Cardiac fibroblast (primary cell): Measurements from ENCODE around the gene PCDHB6.
"Not testable (repeated sequence)": the region's sequence is repeated elsewhere in the genome, so short reads cannot be mapped to it uniquely, and the experiment has no call there.

Experiments used
- DNase-seq, 2 donors: peaks; one replicate each; pipeline versions ENCODE4 v3.0.0 to v3.0.0-alpha.2; 2010; ENCODE audit warnings: low read depth in 2 of 2
- H3K4me3 ChIP-seq, 2 donors: replicated peaks in 1 of 2; 1 replicate in 1 of 2; 2 replicates in 1 of 2; pipeline ENCODE4 v1.5.1; 2011; ENCODE audit warnings: low read depth in 2 of 2, low read length in 2 of 2, mild to moderate bottlenecking in 2 of 2, moderate library complexity in 1 of 2
- CTCF ChIP-seq: IDR thresholded peaks from one replicate; pipeline ENCODE4 v1.5.1; 2011; ENCODE audit warnings: low read depth, mild to moderate bottlenecking, low read length, inconsistent platforms

PCDHB6 gene

DNA sequence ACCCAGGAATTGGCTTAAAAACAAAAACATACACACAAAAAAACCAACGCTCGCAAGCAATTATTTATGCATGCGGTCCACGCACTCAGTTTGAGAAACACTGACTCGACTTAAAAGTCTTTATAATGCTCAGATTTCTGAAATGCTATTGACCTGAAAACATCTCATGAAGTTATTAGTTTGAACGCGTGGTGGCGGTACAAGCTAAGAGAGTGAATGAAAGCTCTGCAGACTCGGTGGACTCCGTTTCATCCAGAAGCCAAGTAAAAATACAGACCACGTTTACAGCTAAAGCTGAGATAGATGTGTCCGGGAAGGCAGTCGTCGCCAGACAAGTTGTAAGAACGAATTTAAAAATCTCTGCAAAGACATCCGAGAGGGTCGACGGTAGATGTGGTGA, at the start of gene PCDHB6:
PCDHB6 (plus strand) TSS at position 246 of the 400 bp plus-strand sequence. CDS start 201 bp downstream, outside the sequence.
- peak; percentile 3 to 27 for DNase-seq
- peak; percentile 14 for TF ChIP-seq CTCF
- H3K4me3 ChIP-seq = no peak within 1 kb of the TSS

DNA sequence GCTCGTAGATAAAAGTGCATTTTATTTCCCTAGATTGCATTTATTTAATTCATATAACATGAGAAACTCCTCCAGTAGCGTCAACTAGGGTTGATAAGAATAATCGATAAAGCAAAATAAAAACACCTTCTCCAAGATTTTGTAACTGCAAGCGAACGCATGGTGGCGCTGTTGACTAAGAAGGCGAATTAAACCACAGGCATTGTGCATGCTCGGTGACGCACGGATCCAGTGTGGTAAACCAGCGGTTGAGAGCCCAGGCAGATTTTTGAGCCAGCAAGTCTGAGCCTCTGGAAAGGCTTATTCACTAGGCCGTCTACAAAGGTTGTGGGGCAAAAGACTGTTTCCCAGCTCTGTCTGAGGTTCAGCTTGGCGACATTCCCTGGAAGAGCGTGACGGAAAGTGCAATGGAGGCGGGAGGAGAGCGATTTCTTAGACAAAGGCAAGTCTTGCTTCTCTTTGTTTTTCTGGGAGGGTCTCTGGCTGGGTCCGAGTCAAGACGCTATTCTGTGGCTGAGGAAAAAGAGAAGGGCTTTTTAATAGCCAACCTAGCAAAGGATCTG, 49.5 kb upstream of the PCDHB6 start, which contains the start of gene PCDHB3:
PCDHB3 (plus strand) TSS at position 231 of the 563 bp plus-strand sequence; CDS start at position 408, 177 bp downstream.
- no peak for TF ChIP-seq CTCF
- no peak within 1 kb of the TSS for H3K4me3 ChIP-seq
- peak in 1 of 2 donors; percentile 41 for DNase-seq

GRCh38 chr5:141101059-141101458, 48.8 kb upstream of the PCDHB6 start:
- no peak for TF ChIP-seq CTCF
- no peak for DNase-seq
- H3K4me3 ChIP-seq = no peak overlapping the region

- H3K4me3 ChIP-seq, DNase-seq: not testable (repeated sequence)
Observed at GRCh38 chr5:141102070-141102469, 47.8 kb upstream of the PCDHB6 start.

DNA sequence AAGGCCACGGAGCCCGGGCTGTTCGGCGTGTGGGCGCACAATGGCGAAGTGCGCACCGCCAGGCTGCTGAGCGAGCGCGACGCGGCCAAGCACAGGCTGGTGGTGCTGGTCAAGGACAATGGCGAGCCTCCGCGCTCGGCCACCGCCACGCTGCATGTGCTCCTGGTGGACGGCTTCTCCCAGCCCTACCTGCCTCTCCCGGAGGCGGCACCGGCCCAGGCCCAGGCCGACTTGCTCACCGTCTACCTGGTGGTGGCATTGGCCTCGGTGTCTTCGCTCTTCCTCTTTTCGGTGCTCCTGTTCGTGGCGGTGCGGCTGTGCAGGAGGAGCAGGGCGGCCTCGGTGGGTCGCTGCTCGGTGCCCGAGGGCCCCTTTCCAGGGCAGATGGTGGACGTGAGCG, 47.4 kb upstream of the PCDHB6 start:
- not testable (repeated sequence) for H3K4me3 ChIP-seq, DNase-seq

DNA sequence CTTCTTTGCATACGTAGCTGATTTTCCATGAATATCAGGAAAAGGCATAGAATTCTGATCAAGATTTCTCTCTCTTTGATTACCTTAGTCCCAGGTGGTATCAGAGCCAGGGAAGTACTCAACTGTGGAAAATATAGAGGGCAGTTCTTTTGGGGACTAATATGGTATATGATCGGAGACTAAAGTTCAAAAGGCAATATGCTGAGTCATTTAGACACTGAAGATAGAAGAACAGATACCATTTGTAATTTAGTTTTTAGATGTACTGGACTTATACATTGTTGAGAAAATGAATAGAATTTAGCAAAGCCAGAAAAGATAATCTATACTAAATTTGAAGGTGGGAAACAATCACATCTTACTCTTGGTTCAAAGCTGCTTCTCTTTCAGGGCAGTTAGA, 44.5 kb upstream of the PCDHB6 start:
- TF ChIP-seq CTCF = no peak
- no peak for DNase-seq
- H3K4me3 ChIP-seq = no peak overlapping the region

DNA sequence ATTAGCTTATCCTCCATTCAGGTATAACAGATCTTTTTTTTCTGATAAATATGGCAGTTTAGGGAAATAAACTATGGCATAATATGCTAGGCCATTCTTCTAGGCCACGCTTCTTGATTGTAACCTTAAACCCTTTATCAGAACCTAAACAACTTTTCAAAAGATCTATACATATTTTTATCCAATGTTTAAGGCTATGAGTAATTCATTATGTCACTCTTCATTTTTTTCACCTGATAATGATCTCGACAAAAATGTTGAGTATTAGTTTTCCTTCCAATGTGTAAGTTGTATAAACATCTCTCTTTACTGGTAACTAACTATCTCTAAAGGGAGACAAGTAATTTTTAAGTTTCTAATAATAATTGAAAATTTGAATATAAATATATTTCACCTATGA, 30.6 kb upstream of the PCDHB6 start:
- TF ChIP-seq CTCF = no peak
- DNase-seq = no peak
- H3K4me3 ChIP-seq = no peak overlapping the region

- peak; percentile 7 for TF ChIP-seq CTCF
- H3K4me3 ChIP-seq = no peak within 1 kb of the TSS
- DNase-seq = peak in 1 of 2 donors; percentile 25
Observed at GRCh38 chr5:141121563-141121962, 28.3 kb upstream of the PCDHB6 start, which contains the start of gene PCDHB4. TSS of gene PCDHB4 (plus strand) at chr5:141121818. CDS start at chr5:141121999, 181 bp downstream.
